Omental fat pad (tissue), 4 donors: ENCODE measurements around the gene CLMN. TPM values are rescaled to one million over a fixed set of nuclear protein-coding genes. Genes with fewer than 3 reads are reported as not detected.

Experiments
- ATAC-seq: fragments of 150-250 bp; one replicate; pipeline ENCODE4 v1.9.1; 2016; ENCODE audit warnings: mild to moderate bottlenecking, moderate library complexity; ENCODE audit not compliant: low FRiP score
- DNase-seq: peaks from one replicate; pipeline ENCODE4 v3.0.0-alpha.2; 2019; ENCODE audit warnings: low spot score
- CTCF ChIP-seq, 3 donors: fragments of 450-650 bp; IDR thresholded peaks; one replicate each; pipeline ENCODE4 v1.5.1; 2016 to 2017; ENCODE audit warnings: antibody characterized with exemption in 3 of 3, mild to moderate bottlenecking in 3 of 3, moderate library complexity in 2 of 3
- total RNA-seq, 4 donors: library from RNA; depleted of rRNA; stranded (reverse); fragments of >200 nt; gene quantifications; one replicate each; pipeline ENCODE4 v1.1.0, GENCODE V29; 2016

CLMN gene
- total RNA-seq, 4 donors from 2014 or later = 25.1 to 41.9 (median 32.9) TPM

GRCh38 chr14:95305940-95306339 lies 13.8 kb downstream of the CLMN start:
- DNase-seq = no peak
- no peak for ATAC-seq
- no peak for TF ChIP-seq CTCF (IDR thresholded peaks at IDR 0.05)

GRCh38 chr14:95305145-95305544 lies 14.6 kb downstream of the CLMN start:
- no peak for TF ChIP-seq CTCF (IDR thresholded peaks at IDR 0.05)
- ATAC-seq (no peak), DNase-seq (no peak)

GRCh38 chr14:95304342-95304741 lies 15.4 kb downstream of the CLMN start:
- no peak for TF ChIP-seq CTCF (IDR thresholded peaks at IDR 0.05)
- DNase-seq (no peak), ATAC-seq (no peak)

GRCh38 chr14:95303552-95303951 lies 16.2 kb downstream of the CLMN start:
- no peak for ATAC-seq
- no peak for DNase-seq
- no peak for TF ChIP-seq CTCF (IDR thresholded peaks at IDR 0.05)

- ATAC-seq (no peak), DNase-seq (no peak)
- no peak for TF ChIP-seq CTCF (IDR thresholded peaks at IDR 0.05)
Observed at GRCh38 chr14:95302667-95303506, 16.8 kb downstream of the CLMN start.

GRCh38 chr14:95301527-95302187 lies 18.1 kb downstream of the CLMN start:
- no peak for TF ChIP-seq CTCF (IDR thresholded peaks at IDR 0.05)
- ATAC-seq (no peak), DNase-seq (no peak)
